Stimulated activated naive B cell treated with anti-CD40 and anti-IgM and Interleukin-4, amounts not matched to agents 10 μg/mL and 1 μg/mL and 100 μg/mL, for 72 hours (primary cell): ENCODE data around the gene CLSTN2.

Experiments
- ATAC-seq, 2 donors: fragments of 150-1000 bp; cut with Tn5 transposase; replicated peaks; 2 replicates each; pipeline ENCODE4 v1.10.0; 2021; ENCODE audit warnings: moderate library complexity in 1 of 2
- DNase-seq: peaks from one replicate; pipeline ENCODE4 v3.0.0; 2021
- H3K27ac Mint-ChIP-seq: one replicate; pipeline ENCODE4 v1.8.0; 2022; ENCODE audit warnings: mild to moderate bottlenecking, mixed read lengths
- H3K27me3 Mint-ChIP-seq, 2 donors: one replicate each; pipeline ENCODE4 v1.8.0; 2022; ENCODE audit warnings: mixed read lengths in 2 of 2
- H3K36me3 Mint-ChIP-seq, 2 donors: one replicate each; pipeline ENCODE4 v1.8.0; 2022; ENCODE audit warnings: mixed read lengths in 2 of 2, mild to moderate bottlenecking in 1 of 2
- H3K4me1 Mint-ChIP-seq, 2 donors: one replicate each; pipeline ENCODE4 v1.8.0; 2022; ENCODE audit warnings: mixed read lengths in 2 of 2, mild to moderate bottlenecking in 1 of 2
- H3K4me3 Mint-ChIP-seq, 2 donors: one replicate each; pipeline ENCODE4 v1.8.0; 2022; ENCODE audit warnings: mild to moderate bottlenecking in 2 of 2, mixed read lengths in 2 of 2, moderate library complexity in 1 of 2
- H3K9me3 Mint-ChIP-seq, 2 donors: one replicate each; pipeline ENCODE4 v1.8.0; 2022; ENCODE audit warnings: mixed read lengths in 2 of 2, mild to moderate bottlenecking in 1 of 2

Gene CLSTN2

DNA sequence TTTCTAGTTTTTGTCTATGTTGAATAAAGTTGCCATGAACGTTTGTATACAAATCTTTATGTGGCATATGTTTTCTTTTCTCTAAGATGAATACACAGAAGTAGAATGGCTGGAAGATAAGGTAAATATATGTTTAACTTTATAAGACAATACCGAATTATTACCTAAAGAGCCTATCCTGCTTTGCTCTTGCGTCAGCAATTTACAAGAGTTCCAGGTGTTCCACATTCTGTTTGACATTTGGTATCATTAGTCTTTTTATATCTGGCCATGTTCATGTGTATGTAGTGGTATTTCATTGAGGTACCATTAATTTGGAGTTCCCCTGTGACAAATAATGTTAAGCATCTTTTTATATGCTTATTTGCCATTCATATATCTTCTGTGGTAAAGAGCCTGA is 668.8 kb downstream of the CLSTN2 start:
- Mint-ChIP-seq H3K4me3 (no peak overlapping the region), H3K36me3 (no peaks in the 10 kb centered on the region), H3K9me3 (peaks cover 0 to 2% of the 10 kb centered on the region in 2 donors), H3K27me3 (peaks cover 0 to 11% of the 10 kb centered on the region in 2 donors), H3K27ac (no peak overlapping the region), H3K4me1 (no peaks in the 10 kb centered on the region)
- DNase-seq: no peak
- ATAC-seq: no peak

DNA sequence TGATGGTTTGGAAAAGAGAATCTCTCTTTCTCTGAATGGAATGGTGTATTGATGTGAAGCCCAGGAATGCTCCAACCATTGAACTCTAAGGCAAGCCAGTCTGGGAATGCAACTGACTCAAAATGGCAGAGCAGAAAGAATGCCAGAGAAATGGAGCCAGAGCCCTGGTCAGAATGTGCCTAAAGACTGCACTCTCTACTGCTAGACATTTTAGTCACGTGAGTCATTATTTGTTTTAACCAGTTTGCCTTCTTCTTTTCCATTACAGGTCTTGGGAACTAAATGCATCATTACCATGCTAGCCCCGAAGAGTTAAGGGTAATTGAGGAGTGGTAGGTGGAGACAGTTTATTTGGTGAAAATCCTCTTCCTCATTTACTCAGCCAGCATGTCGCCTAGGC is 675.6 kb downstream of the CLSTN2 start:
- H3K27me3 Mint-ChIP-seq: peaks cover 0 to 6% of the 10 kb centered on the region in 2 donors
- H3K4me3 Mint-ChIP-seq: no peak overlapping the region
- no peak for ATAC-seq
- H3K4me1 Mint-ChIP-seq: no peaks in the 10 kb centered on the region
- H3K9me3 Mint-ChIP-seq: peaks cover 0 to 6% of the 10 kb centered on the region in 2 donors
- no peak for DNase-seq
- H3K36me3 Mint-ChIP-seq: no peaks in the 10 kb centered on the region
- H3K27ac Mint-ChIP-seq: no peak overlapping the region

DNA sequence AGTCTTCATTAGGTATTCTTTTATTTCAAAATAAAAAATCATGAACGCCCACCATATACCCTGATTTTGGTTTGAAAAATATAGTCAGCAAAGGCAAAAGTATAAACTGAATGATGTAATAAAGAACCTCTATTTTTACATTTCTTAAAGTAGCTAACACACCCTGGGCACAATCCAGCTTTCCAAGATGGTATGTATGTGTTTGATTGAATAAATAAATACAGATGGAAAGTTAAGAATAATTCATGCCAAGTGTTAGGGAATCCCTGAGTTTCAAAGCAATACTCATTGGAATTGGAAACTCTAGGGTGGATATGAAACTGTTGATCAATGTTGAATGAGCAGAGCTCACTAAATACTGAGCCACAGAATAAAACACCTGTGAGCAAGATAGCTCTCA is 679.0 kb downstream of the CLSTN2 start:
- no peak for DNase-seq
- no peaks in the 10 kb centered on the region for H3K4me1 Mint-ChIP-seq
- no peak overlapping the region for H3K4me3 Mint-ChIP-seq
- peaks cover 0 to 8% of the 10 kb centered on the region in 2 donors for H3K27me3 Mint-ChIP-seq
- H3K9me3 Mint-ChIP-seq: peaks cover 9 to 15% of the 10 kb centered on the region in 2 donors
- H3K36me3 Mint-ChIP-seq: peaks cover 0 to 2% of the 10 kb centered on the region in 2 donors
- no peak overlapping the region for H3K27ac Mint-ChIP-seq
- no peak for ATAC-seq

DNA sequence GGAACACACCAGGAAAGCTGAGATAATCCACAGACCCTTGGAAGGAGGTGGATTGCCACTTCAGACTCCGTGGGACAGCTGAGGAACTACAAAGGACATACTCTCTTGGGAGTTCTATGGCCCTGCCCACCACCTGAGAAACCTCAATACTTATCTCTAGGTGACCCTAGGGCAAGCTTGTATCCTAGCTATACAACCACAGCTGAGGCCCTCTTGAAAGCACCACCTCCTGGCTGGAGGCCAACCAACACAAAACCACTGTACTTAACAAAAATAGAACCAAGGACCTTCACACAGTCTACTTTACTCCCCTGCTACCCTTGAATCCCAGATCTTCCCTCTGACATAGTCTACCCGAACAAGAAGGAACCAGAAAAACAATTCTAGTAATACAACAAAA is 682.1 kb downstream of the CLSTN2 start:
- Mint-ChIP-seq H3K9me3 (peaks cover 9 to 14% of the 10 kb centered on the region in 2 donors), H3K4me1 (no peaks in the 10 kb centered on the region), H3K36me3 (peaks cover 0 to 2% of the 10 kb centered on the region in 2 donors), H3K27me3 (peaks cover 0 to 16% of the 10 kb centered on the region in 2 donors), H3K4me3 (no peak overlapping the region), H3K27ac (no peak overlapping the region)
- DNase-seq (no peak), ATAC-seq (no peak)

DNA sequence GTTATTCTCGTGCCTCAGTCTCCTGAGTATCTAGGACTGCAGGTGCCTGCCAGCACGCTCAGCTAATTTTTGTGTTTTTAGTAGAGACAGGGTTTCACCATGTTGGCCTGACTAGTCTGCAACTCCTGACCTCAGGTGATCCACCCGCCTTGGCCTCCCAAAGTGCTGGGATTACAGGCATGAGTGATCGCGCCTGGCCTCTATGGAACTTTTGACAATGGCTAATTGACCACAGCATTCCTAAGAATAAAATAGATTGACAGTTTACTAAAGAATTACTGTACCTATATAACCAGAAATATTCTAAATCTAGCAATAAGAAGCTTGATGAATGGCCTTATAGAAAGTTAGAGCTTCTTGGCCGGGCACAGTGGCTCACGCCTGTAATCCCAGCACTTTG is 691.9 kb downstream of the CLSTN2 start:
- Mint-ChIP-seq H3K27me3 (peaks cover 0 to 3% of the 10 kb centered on the region in 2 donors), H3K9me3 (no peaks in the 10 kb centered on the region), H3K36me3 (no peaks in the 10 kb centered on the region), H3K27ac (no peak overlapping the region), H3K4me1 (no peaks in the 10 kb centered on the region), H3K4me3 (no peak overlapping the region)
- no peak for ATAC-seq
- no peak for DNase-seq
